Cardiac muscle cell (in vitro differentiated cells and primary cell): ENCODE results near the gene VAV3. TPM values are rescaled to one million over a fixed set of nuclear protein-coding genes. Genes with fewer than 3 reads are reported as not detected.

Experiments used
- DNase-seq, 2 donors: peaks; one replicate each; pipeline versions ENCODE4 v3.0.0 to v3.0.0-alpha.2; 2010 to 2017; ENCODE audit warnings: low read depth in 1 of 2, low spot score in 1 of 2
- H3K27ac ChIP-seq: fragments of 200-600 bp; sonication (generic); 2 replicates; pipeline ENCODE4 v1.5.1; 2016
- H3K27me3 ChIP-seq: fragments of 200-600 bp; sonication (generic); 2 replicates; pipeline ENCODE4 v1.6.0; 2016; ENCODE audit warnings: control low read depth
- H3K36me3 ChIP-seq: fragments of 200-600 bp; sonication (generic); 2 replicates; pipeline ENCODE4 v1.5.1; 2016; ENCODE audit warnings: control low read depth
- H3K4me1 ChIP-seq: fragments of 200-600 bp; sonication (generic); 2 replicates; pipeline ENCODE4 v1.8.1; 2017; ENCODE audit warnings: low read depth, mild to moderate bottlenecking, mixed run types
- H3K4me3 ChIP-seq: fragments of 200-600 bp; sonication (generic); 2 replicates; pipeline ENCODE4 v1.5.1; 2016; ENCODE audit warnings: mild to moderate bottlenecking
- H3K9me3 ChIP-seq: fragments of 200-600 bp; sonication (generic); 2 replicates; pipeline ENCODE4 v1.5.1; 2017; ENCODE audit warnings: low read depth, mild to moderate bottlenecking, control low read depth
- CTCF ChIP-seq: IDR thresholded peaks from 2 replicates; pipeline ENCODE4 v1.5.1; 2012; ENCODE audit warnings: low read depth, mild to moderate bottlenecking, low read length
- polyA plus RNA-seq: library from polyadenylated mRNA; unstranded; fragments of >200 nt; fragmentation: Nextera tagmentation; extraction: Ambion mirVana; gene quantifications from 2 replicates; pipeline ENCODE4 v1.2.1, GENCODE V29; 2016
- total RNA-seq: library from RNA; depleted of rRNA; stranded (reverse); fragments of >200 nt; gene quantifications from 2 replicates; pipeline ENCODE4 v1.2.3, GENCODE V29; 2016

The VAV3 gene
- total and polyA plus RNA-seq, 2 experiments from 2014 or later = 0.33 to 0.86 TPM

- no peak overlapping the region for H3K4me3 ChIP-seq
- no peak for DNase-seq
- no peak overlapping the region for H3K27ac ChIP-seq
- H3K4me1 ChIP-seq = no peaks in the 10 kb centered on the region
- H3K9me3 ChIP-seq = no peaks in the 10 kb centered on the region
- no peaks in the 10 kb centered on the region for H3K27me3 ChIP-seq
- no peaks in the 10 kb centered on the region for H3K36me3 ChIP-seq
- no peak for TF ChIP-seq CTCF
Measured at GRCh38 chr1:107599220-107599619, 365.8 kb downstream of the VAV3 start.

GRCh38 chr1:107597290-107597689 lies 367.7 kb downstream of the VAV3 start:
- Histone ChIP-seq H3K27me3 (no peaks in the 10 kb centered on the region), H3K9me3 (no peaks in the 10 kb centered on the region), H3K36me3 (no peaks in the 10 kb centered on the region), H3K4me3 (no peak overlapping the region), H3K4me1 (no peaks in the 10 kb centered on the region), H3K27ac (no peak overlapping the region)
- no peak for TF ChIP-seq CTCF
- no peak for DNase-seq

- H3K9me3 ChIP-seq = no peaks in the 10 kb centered on the region
- no peak overlapping the region for H3K27ac ChIP-seq
- DNase-seq = no peak
- no peaks in the 10 kb centered on the region for H3K36me3 ChIP-seq
- no peak overlapping the region for H3K4me3 ChIP-seq
- TF ChIP-seq CTCF = no peak
- H3K4me1 ChIP-seq = no peaks in the 10 kb centered on the region
- H3K27me3 ChIP-seq = no peaks in the 10 kb centered on the region
Measured at GRCh38 chr1:107594536-107594935, 370.4 kb downstream of the VAV3 start.

GRCh38 chr1:107593501-107594209 lies 371.3 kb downstream of the VAV3 start:
- TF ChIP-seq CTCF = no peak
- no peak for DNase-seq
- H3K27ac ChIP-seq = no peak overlapping the region
- no peak overlapping the region for H3K4me3 ChIP-seq
- no peaks in the 10 kb centered on the region for H3K4me1 ChIP-seq
- H3K27me3 ChIP-seq = no peaks in the 10 kb centered on the region
- no peaks in the 10 kb centered on the region for H3K9me3 ChIP-seq
- H3K36me3 ChIP-seq = no peaks in the 10 kb centered on the region

GRCh38 chr1:107590900-107591622 lies 373.9 kb downstream of the VAV3 start:
- Histone ChIP-seq H3K36me3 (no peaks in the 10 kb centered on the region), H3K4me1 (no peaks in the 10 kb centered on the region), H3K27ac (no peak overlapping the region), H3K4me3 (no peak overlapping the region), H3K27me3 (no peaks in the 10 kb centered on the region), H3K9me3 (no peaks in the 10 kb centered on the region)
- no peak for TF ChIP-seq CTCF
- DNase-seq = no peak
